Activated T-cell treated with anti-CD3 and anti-CD28 coated beads for 24 hours (primary cell): Measurements from ENCODE around the gene PHACTR1.
"Not testable (repeated sequence)": the region's sequence is repeated elsewhere in the genome, so short reads cannot be mapped to it uniquely, and the experiment has no call there.

Experiments used
- DNase-seq: peaks from one replicate; pipeline ENCODE4 v3.0.0-alpha.2; 2020; ENCODE audit warnings: low read depth

The PHACTR1 gene

GRCh38 chr6:13315896-13316295 lies 599.3 kb downstream of the PHACTR1 start:
- no peak for DNase-seq

- no peak for DNase-seq
These were observed 602.3 kb downstream of the PHACTR1 start for GRCh38 chr6:13318821-13319220.

GRCh38 chr6:13319891-13320564 lies 603.5 kb downstream of the PHACTR1 start:
- no peak for DNase-seq

GRCh38 chr6:13326031-13326586 lies 609.5 kb downstream of the PHACTR1 start:
- not testable (repeated sequence) for DNase-seq

- no peak for DNase-seq
These were observed 611.1 kb downstream of the PHACTR1 start for GRCh38 chr6:13327691-13328075.

- peak; percentile 90 for DNase-seq
These were observed 611.7 kb downstream of the PHACTR1 start, which contains the start of gene TBC1D7 for GRCh38 chr6:13328076-13328874. TSS of gene TBC1D7 (minus strand) at chr6:13328537. CDS start at chr6:13326898, 1,639 bp downstream.

GRCh38 chr6:13328875-13329183 lies 612.3 kb downstream of the PHACTR1 start:
- DNase-seq: no peak

- DNase-seq: no peak
These were observed 615.2 kb downstream of the PHACTR1 start for GRCh38 chr6:13331516-13332348.

GRCh38 chr6:13332349-13332706 lies 615.8 kb downstream of the PHACTR1 start:
- no peak for DNase-seq

- DNase-seq: no peak
These were observed 618.4 kb downstream of the PHACTR1 start for GRCh38 chr6:13334953-13335352.

- peak; percentile 69 for DNase-seq
These were observed 620.0 kb downstream of the PHACTR1 start for GRCh38 chr6:13336553-13336952.

GRCh38 chr6:13338038-13338437 lies 621.5 kb downstream of the PHACTR1 start:
- no peak for DNase-seq
